OCI-LY1 (cell line): ENCODE measurements around the gene MRFAP1.
"Not testable (repeated sequence)": the region's sequence is repeated elsewhere in the genome, so short reads cannot be mapped to it uniquely, and the experiment has no call there.

Experiments
- H2AFZ ChIP-seq: fragments of 200-600 bp; sonication (generic), shearing (Covaris generic); 2 replicates; pipeline ENCODE4 v1.6.0; 2014; ENCODE audit warnings: antibody characterized with exemption, mild to moderate bottlenecking, low read length
- H3F3A ChIP-seq: fragments of 200-600 bp; sonication (generic), shearing (Covaris generic); 2 replicates; pipeline ENCODE4 v1.6.0; 2014; ENCODE audit warnings: mild to moderate bottlenecking, antibody characterized with exemption, low read length, moderate library complexity; ENCODE audit not compliant: insufficient read depth
- H3K27ac ChIP-seq: fragments of 200-600 bp; sonication (generic); 2 replicates; pipeline ENCODE4 v1.5.1; 2014; ENCODE audit warnings: low read length, mixed run types, mild to moderate bottlenecking, low read depth; ENCODE audit not compliant: poor library complexity, severe bottlenecking
- H3K27me3 ChIP-seq: fragments of 200-600 bp; sonication (generic); 2 replicates; pipeline ENCODE4 v1.6.0; 2014; ENCODE audit warnings: antibody characterized with exemption, mild to moderate bottlenecking, low read length, moderate library complexity; ENCODE audit not compliant: insufficient read depth
- H3K36me3 ChIP-seq: fragments of 200-600 bp; sonication (generic); 2 replicates; pipeline ENCODE4 v1.6.1; 2014; ENCODE audit warnings: mild to moderate bottlenecking, antibody characterized with exemption, low read length, moderate library complexity, mixed read lengths; ENCODE audit not compliant: insufficient read depth
- H3K4me1 ChIP-seq: fragments of 200-600 bp; sonication (generic); 2 replicates; pipeline ENCODE4 v1.5.1; 2014; ENCODE audit warnings: mild to moderate bottlenecking, low read length, moderate library complexity; ENCODE audit not compliant: insufficient read depth, severe bottlenecking
- H3K4me2 ChIP-seq: fragments of 200-600 bp; sonication (generic), shearing (Covaris generic); 2 replicates; pipeline ENCODE4 v1.6.1; 2014; ENCODE audit warnings: low read length
- H3K4me3 ChIP-seq: fragments of 200-600 bp; sonication (generic); 2 replicates; pipeline ENCODE4 v1.5.1; 2014; ENCODE audit warnings: low read length, low read depth, mild to moderate bottlenecking, mixed read lengths; ENCODE audit not compliant: poor library complexity, severe bottlenecking
- H3K79me2 ChIP-seq: fragments of 200-600 bp; shearing (Covaris generic); 2 replicates; pipeline ENCODE4 v1.6.1; 2016; ENCODE audit warnings: mixed run types, low read length, mixed read lengths; ENCODE audit not compliant: insufficient read depth
- H3K9ac ChIP-seq: fragments of 200-600 bp; sonication (generic), shearing (Covaris generic); 2 replicates; pipeline ENCODE4 v1.6.1; 2014; ENCODE audit warnings: mild to moderate bottlenecking, low read length, mixed read lengths
- H3K9me2 ChIP-seq: fragments of 200-600 bp; sonication (generic), shearing (Covaris generic); 2 replicates; pipeline ENCODE4 v1.6.1; 2014; ENCODE audit warnings: low read depth, mild to moderate bottlenecking, low read length, mixed read lengths
- H3K9me3 ChIP-seq: fragments of 200-600 bp; shearing (Covaris generic); 2 replicates; pipeline ENCODE4 v1.6.1; 2014; ENCODE audit warnings: low read length, mixed read lengths
- H4K20me1 ChIP-seq: fragments of 200-600 bp; sonication (generic), shearing (Covaris generic); 2 replicates; pipeline ENCODE4 v1.6.0; 2016; ENCODE audit warnings: mild to moderate bottlenecking, low read length; ENCODE audit not compliant: insufficient read depth
- CTCF ChIP-seq: fragments of 200-600 bp; sonication (generic), shearing (Covaris generic); IDR thresholded peaks from 2 replicates; pipeline ENCODE4 v1.5.1; 2017; ENCODE audit warnings: mild to moderate bottlenecking, antibody characterized with exemption, low read length, moderate library complexity, mixed read lengths
- EZH2 ChIP-seq: fragments of 200-600 bp; sonication (generic), shearing (Covaris generic); IDR thresholded peaks from 2 replicates; pipeline ENCODE4 v1.8.0; 2017; ENCODE audit warnings: borderline replicate concordance, mixed run types, mild to moderate bottlenecking, antibody characterized with exemption, low read length, moderate library complexity, mixed read lengths

MRFAP1 gene

GRCh38 chr4:6626066-6626465, 14.4 kb upstream of the MRFAP1 start:
- no peaks in the 10 kb centered on the region for H3K36me3 ChIP-seq
- H3K4me2 ChIP-seq: no peak overlapping the region
- H2AFZ ChIP-seq: no peak overlapping the region
- no peaks in the 10 kb centered on the region for H3K9me2 ChIP-seq
- H3K27me3 ChIP-seq: no peaks in the 10 kb centered on the region
- no peak overlapping the region for H3K27ac ChIP-seq
- TF ChIP-seq EZH2 (no peak), CTCF (no peak)
- no peaks in the 10 kb centered on the region for H4K20me1 ChIP-seq
- H3K9ac ChIP-seq: no peak overlapping the region
- H3K4me3 ChIP-seq: no peak overlapping the region
- no peaks in the 10 kb centered on the region for H3F3A ChIP-seq
- no peaks in the 10 kb centered on the region for H3K79me2 ChIP-seq
- H3K9me3 ChIP-seq: no peaks in the 10 kb centered on the region
- peaks cover 4% of the 10 kb centered on the region for H3K4me1 ChIP-seq

- TF ChIP-seq EZH2 (no peak), CTCF (no peak)
Observed at GRCh38 chr4:6627832-6628231, 12.7 kb upstream of the MRFAP1 start.

GRCh38 chr4:6628484-6628883, 12.0 kb upstream of the MRFAP1 start:
- not testable (repeated sequence) for H3K79me2 ChIP-seq, H4K20me1 ChIP-seq, H3K4me3 ChIP-seq, H2AFZ ChIP-seq, H3K9me3 ChIP-seq, H3F3A ChIP-seq, H3K4me2 ChIP-seq, H3K27ac ChIP-seq, H3K9ac ChIP-seq, H3K27me3 ChIP-seq, H3K9me2 ChIP-seq, H3K36me3 ChIP-seq
- H3K4me1 ChIP-seq: peaks cover 14% of the 10 kb centered on the region

More at GRCh38 chr4:6627832-6628231, 12.7 kb upstream of the MRFAP1 start:
- Histone ChIP-seq H3F3A (no peaks in the 10 kb centered on the region), H3K4me2 (no peak overlapping the region), H3K27me3 (no peaks in the 10 kb centered on the region), H3K9me3 (no peaks in the 10 kb centered on the region), H4K20me1 (no peaks in the 10 kb centered on the region), H3K9me2 (no peaks in the 10 kb centered on the region), H3K9ac (no peak overlapping the region), H3K27ac (no peak overlapping the region), H3K4me3 (no peak overlapping the region), H3K79me2 (no peaks in the 10 kb centered on the region), H2AFZ (no peak overlapping the region), H3K36me3 (no peaks in the 10 kb centered on the region), H3K4me1 (peaks cover 7% of the 10 kb centered on the region)

GRCh38 chr4:6632125-6632524, 8.4 kb upstream of the MRFAP1 start:
- peaks cover 23% of the 10 kb centered on the region for H3K4me1 ChIP-seq
- H3K4me2 ChIP-seq: no peak overlapping the region
- no peak overlapping the region for H2AFZ ChIP-seq
- no peak overlapping the region for H3K4me3 ChIP-seq
- TF ChIP-seq EZH2: no peak
- TF ChIP-seq CTCF: no peak
- H3K27me3 ChIP-seq: no peaks in the 10 kb centered on the region
- no peaks in the 10 kb centered on the region for H3K9me3 ChIP-seq
- no peaks in the 10 kb centered on the region for H4K20me1 ChIP-seq
- no peak overlapping the region for H3K27ac ChIP-seq
- no peak overlapping the region for H3K9ac ChIP-seq
- H3K36me3 ChIP-seq: no peaks in the 10 kb centered on the region
- H3F3A ChIP-seq: no peaks in the 10 kb centered on the region
- no peaks in the 10 kb centered on the region for H3K79me2 ChIP-seq
- H3K9me2 ChIP-seq: no peaks in the 10 kb centered on the region
